RWPE1 (cell line): ENCODE data around the gene ABCC4.
A peak's percentile ranks its signal among the peaks of the same experiment; 100 is the strongest.

Experiments used
- CTCF ChIA-PET: fragments of 350-600 bp; sonication (Branson Sonifier 250); formaldehyde crosslinking; extraction: SDS; loops from one replicate; lab custom pipeline; 2021; lab: Yijun Ruan, JAX
- POLR2A ChIA-PET: fragments of 400-600 bp; formaldehyde crosslinking; extraction: SDS; loops from one replicate; lab custom pipeline; 2020; ENCODE audit warnings: antibody characterized with exemption; ENCODE audit not compliant: low non-redundant PET; lab: Yijun Ruan, JAX
- DNase-seq: peaks from one replicate; pipeline ENCODE4 v3.0.0; 2012; ENCODE audit warnings: low spot score
- H3K27ac ChIP-seq: fragments of 450-650 bp; 2 replicates; pipeline ENCODE4 v1.5.1; 2017
- CTCF ChIP-seq: fragments of 450-650 bp; conservative IDR thresholded peaks from 2 replicates; pipeline ENCODE4 v1.5.1; 2017; ENCODE audit warnings: low read depth, mild to moderate bottlenecking

Gene ABCC4

DNA sequence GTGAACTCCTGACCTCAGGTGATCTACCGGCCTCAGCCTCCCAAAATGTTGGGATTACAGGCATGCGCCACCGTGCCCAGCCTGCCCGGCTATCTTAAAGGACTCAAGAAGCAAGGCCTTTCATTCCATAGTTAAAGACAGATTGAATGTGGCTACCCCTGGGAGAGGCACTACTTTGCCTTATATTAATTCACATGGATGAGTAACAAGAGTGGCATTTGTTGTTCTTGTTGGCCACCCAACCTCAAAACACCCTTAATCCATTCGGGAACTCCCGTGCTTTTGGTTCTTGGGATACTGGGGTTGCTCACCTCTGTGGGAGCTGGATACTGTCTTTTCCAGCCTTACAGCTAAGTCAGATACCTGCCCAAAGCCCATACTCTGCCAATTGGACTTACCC, 34.4 kb upstream of the ABCC4 start:
- DNase-seq: peak; percentile 21
- ChIA-PET CTCF (no interaction called here), POLR2A (no interaction called here)
- no peak overlapping the region for H3K27ac ChIP-seq
- no peak for TF ChIP-seq CTCF

GRCh38 chr13:95328386-95328785, 27.1 kb upstream of the ABCC4 start:
- no peak for DNase-seq
- no peak overlapping the region for H3K27ac ChIP-seq
- POLR2A ChIA-PET: no interaction called here
- CTCF ChIA-PET: interaction anchor here (0.7 to 1.0 kb wide), 2 partner anchors 17 to 139 kb away, joined by 3 read pairs; no protein-coding TSS in a partner anchor
- no peak for TF ChIP-seq CTCF

DNA sequence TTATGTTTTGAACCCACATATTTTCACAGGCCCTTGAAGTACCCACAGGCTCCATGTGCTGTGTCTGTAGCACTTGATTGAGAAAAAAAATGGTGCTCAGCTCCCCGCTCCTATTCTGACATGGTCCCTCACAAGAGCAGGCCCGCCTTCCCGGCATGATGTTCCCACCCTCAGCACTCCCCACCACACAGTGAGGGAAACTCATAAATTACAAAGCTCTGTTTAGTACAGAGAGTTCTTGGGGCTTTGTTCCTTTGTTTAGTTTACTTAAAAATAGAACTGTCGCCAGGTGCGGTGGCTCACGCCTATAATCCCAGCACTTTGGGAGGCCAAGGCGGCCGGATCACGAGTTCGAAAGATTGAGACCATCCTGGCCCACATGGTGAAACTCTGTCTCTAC, 25.9 kb upstream of the ABCC4 start:
- H3K27ac ChIP-seq: no peak overlapping the region
- no peak for DNase-seq
- no peak for TF ChIP-seq CTCF
- ChIA-PET CTCF (no interaction called here), POLR2A (no interaction called here)

DNA sequence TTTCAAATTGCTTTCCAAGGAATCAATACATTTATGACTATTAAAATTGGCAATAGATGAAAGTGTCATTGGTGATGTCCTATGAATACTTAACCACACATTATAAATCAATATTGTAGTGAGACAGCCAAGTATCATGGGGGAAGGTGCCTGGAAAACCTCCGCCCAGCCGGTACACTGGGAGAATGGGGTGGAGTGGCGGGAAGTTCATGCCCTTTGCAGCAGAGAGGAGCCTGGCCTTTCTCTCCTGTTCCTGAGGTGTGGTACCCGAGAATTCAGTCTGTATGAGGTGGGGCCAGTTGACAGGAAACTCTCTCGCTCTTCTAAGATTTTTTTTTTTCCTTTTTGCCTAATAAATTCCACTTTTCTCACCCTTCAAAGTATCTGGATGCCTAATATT, 25.4 kb upstream of the ABCC4 start:
- CTCF ChIA-PET: no interaction called here
- DNase-seq: no peak
- POLR2A ChIA-PET: no interaction called here

GRCh38 chr13:95325485-95325884, 24.2 kb upstream of the ABCC4 start:
- H3K27ac ChIP-seq: no peak overlapping the region
- CTCF ChIA-PET: no interaction called here
- POLR2A ChIA-PET: no interaction called here
- no peak for DNase-seq
- no peak for TF ChIP-seq CTCF

More for the DNA sequence above, 25.4 kb upstream of the ABCC4 start:
- no peak for TF ChIP-seq CTCF
- no peak overlapping the region for H3K27ac ChIP-seq

DNA sequence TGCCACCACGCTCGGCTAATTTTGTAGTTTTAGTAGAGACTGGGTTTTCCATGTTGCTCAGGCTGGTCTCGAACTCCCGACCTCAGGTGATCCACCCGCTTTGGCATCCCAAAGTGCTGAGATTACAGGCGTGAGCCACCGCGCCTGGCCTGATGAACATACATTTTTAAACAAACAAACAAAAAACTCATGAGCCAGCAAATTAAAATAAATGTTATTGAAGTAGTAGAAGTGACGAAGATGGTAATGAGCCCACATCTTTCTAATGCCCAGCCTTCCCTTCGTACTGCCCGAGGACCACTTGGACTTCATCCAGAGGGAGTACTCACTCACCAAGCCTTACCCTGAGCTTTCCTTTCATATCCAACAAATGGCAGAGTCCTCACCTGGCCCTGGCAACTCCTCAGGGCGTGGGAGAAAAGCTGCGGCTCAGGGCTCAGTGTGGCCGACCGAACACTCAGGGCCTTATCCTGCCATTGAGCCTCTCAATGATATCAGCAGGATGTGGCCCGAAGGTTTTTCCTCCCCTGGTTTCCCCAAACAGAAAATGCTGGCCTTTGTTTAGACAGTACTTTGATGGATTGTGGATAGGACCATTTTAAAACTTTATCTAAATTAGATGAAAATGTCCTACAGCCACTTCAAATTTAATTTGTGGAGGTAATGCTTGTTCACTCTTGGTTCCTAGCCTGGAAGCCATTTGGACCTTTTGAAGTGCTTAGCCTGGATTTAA, 22.8 kb upstream of the ABCC4 start:
- DNase-seq: no peak
- H3K27ac ChIP-seq: no peak overlapping the region
- TF ChIP-seq CTCF: no peak
- ChIA-PET POLR2A (no interaction called here), CTCF (no interaction called here)
